ENCODE measurements around the gene PTPN21. TPM values are rescaled to one million over a fixed set of nuclear protein-coding genes. Genes with fewer than 3 reads are reported as not detected.

The PTPN21 gene
- total RNA-seq, 6 experiments from 2014 or later = 6.0 to 12.2 (median 10.3) TPM

GRCh38 chr14:88568196-88568595 lies 13.4 kb upstream of the PTPN21 start:
- TF ChIP-seq POLR2A (IDR thresholded peaks at IDR 0.05) (no peak), CTCF (IDR thresholded peaks at IDR 0.05) (no peak)

GRCh38 chr14:88565427-88565826 lies 10.6 kb upstream of the PTPN21 start:
- no peak for TF ChIP-seq POLR2A (IDR thresholded peaks at IDR 0.05)
- no peak for TF ChIP-seq CTCF (IDR thresholded peaks at IDR 0.05)
- WGBS (ENCODE audit: insufficient coverage, low coverage, low lambda C conversion rate, missing lambda C conversion rate) = 56% methylated on average over 5 of the region's 5 CpGs
- H3K4me1 ChIP-seq = peaks cover 0 to 20% (median 8%) of the 10 kb centered on the region in 4 donors
- DNase-seq (no peak), ATAC-seq (peak in 3 of 4 donors; percentile 6 to 22 (median 8))
- no peaks in the 10 kb centered on the region for H3K9me3 ChIP-seq
- H3K4me3 ChIP-seq = no peak overlapping the region
- H3K27ac ChIP-seq = peak overlapping the region in 2 of 3 donors; percentile 18 to 94
- intact Hi-C loops (cut with DNase I) = no loop called here
- peaks cover 7 to 36% (median 18%) of the 10 kb centered on the region in 4 donors for H3K36me3 ChIP-seq
- no peaks in the 10 kb centered on the region for H3K27me3 ChIP-seq

More at GRCh38 chr14:88568196-88568595, 13.4 kb upstream of the PTPN21 start:
- Histone ChIP-seq H3K4me1 (peaks cover 0 to 20% (median 6%) of the 10 kb centered on the region in 4 donors), H3K36me3 (peaks cover 10 to 64% (median 33%) of the 10 kb centered on the region in 4 donors), H3K9me3 (no peaks in the 10 kb centered on the region), H3K4me3 (no peak overlapping the region), H3K27ac (no peak overlapping the region), H3K27me3 (no peaks in the 10 kb centered on the region)
- DNase-seq = no peak
- WGBS (ENCODE audit: insufficient coverage, low coverage, low lambda C conversion rate, missing lambda C conversion rate) = 55% methylated on average over 3 of the region's 3 CpGs
- intact Hi-C loops (cut with DNase I) = no loop called here
- no peak for ATAC-seq

DNA sequence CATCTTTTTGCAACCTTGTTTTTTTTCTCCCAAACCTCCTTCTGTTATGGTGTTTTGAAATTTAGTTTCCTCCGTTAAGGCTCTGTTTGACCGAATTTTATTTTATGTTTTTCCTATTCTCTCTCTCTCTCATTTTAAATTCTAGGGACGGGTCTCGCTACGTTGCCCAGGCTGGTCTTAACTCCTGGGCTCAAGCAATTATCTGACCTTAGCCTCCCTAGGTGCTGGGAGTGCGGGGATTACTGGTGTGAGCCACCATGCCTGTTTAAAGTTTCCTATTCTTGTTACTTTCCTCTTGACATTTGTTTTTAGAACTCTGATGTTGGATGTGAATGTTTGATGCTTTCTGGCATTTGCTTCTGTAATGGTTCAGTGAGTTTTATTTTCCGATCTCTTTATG lies 9.0 kb upstream of the PTPN21 start:
- peaks cover 0 to 20% (median 8%) of the 10 kb centered on the region in 4 donors for H3K4me1 ChIP-seq
- ATAC-seq = no peak
- no peaks in the 10 kb centered on the region for H3K9me3 ChIP-seq
- no peak for DNase-seq
- H3K27ac ChIP-seq = peak overlapping the region in 2 of 3 donors; percentile 88 to 94
- peak overlapping the region; percentile 85 to 96 (median 89) for H3K4me3 ChIP-seq
- TF ChIP-seq POLR2A (IDR thresholded peaks at IDR 0.05) = no peak
- no peak for TF ChIP-seq CTCF (IDR thresholded peaks at IDR 0.05)
- WGBS (ENCODE audit: insufficient coverage, low coverage, low lambda C conversion rate, missing lambda C conversion rate) = 16% methylated on average over 7 of the region's 7 CpGs
- no peaks in the 10 kb centered on the region for H3K27me3 ChIP-seq
- intact Hi-C loops (cut with DNase I) = no loop called here
- H3K36me3 ChIP-seq = peaks cover 4 to 20% (median 10%) of the 10 kb centered on the region in 4 donors

DNA sequence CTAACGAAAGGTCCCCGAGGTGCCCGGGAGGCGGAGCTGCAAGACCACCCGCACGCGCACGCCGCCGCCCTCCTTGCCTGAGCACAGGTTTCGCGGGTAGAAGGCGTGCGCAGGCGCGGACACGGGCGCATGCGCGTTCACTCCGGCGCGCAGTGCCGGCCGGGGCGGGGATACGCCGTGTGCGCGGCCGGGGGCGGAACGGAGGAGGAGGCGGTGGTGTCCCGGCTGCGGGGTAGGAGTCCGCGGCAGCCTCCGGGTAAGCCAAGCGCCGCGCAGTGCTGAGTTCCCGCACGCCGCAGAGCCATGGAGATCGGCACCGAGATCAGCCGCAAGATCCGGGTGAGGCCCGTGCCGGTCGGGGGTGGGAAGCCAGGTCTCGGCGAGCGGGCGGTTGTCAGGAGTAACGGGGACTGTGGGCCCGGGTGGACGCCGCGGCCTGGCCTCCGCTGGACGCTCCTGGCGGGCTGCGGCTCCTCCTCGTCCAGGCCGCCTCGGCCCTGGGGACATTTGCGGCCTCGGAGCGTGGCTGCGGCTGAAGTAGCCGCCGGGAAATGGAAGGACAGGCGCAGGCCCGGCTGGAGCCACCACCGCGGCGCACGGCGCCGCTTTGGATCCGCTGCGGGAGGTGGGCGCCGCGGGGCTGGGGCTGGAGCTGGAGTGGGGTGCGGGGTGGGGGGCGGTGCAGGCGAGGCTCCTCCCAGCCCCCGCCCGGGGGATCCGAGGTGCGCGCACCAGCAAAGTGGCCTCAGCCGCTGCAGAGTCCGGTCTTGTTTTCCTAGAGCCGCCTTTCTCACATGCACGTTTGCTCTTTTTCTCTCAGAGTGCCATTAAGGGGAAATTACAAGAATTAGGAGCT lies 8.3 kb upstream of the PTPN21 start, which contains the start of gene ZC3H14:
ZC3H14 (plus strand) TSS at position 207 of the 856 bp plus-strand sequence; CDS start at position 304, 97 bp downstream.
- TF ChIP-seq CTCF (IDR thresholded peaks at IDR 0.05) = no peak
- TF ChIP-seq POLR2A (IDR thresholded peaks at IDR 0.05) = peak; percentile 93
- H3K9me3 ChIP-seq = no peaks in the 10 kb centered on the region
- intact Hi-C loops (cut with DNase I) = no loop called here
- H3K4me3 ChIP-seq = peak within 1 kb of the TSS; percentile 85 to 96 (median 89)
- peak; percentile 91 to 97 (median 92) for ATAC-seq
- 0% methylated on average over 24 of the region's 99 CpGs for WGBS (ENCODE audit: insufficient coverage, low coverage, low lambda C conversion rate, missing lambda C conversion rate)
- H3K27ac ChIP-seq = peak within 1 kb of the TSS; percentile 88 to 94 (median 88)
- DNase-seq = peak; percentile 89 to 91 (median 89)
- H3K4me1 ChIP-seq = peaks cover 0 to 20% (median 8%) of the 10 kb centered on the region in 4 donors
- H3K27me3 ChIP-seq = no peaks in the 10 kb centered on the region
- peaks cover 0 to 12% (median 4%) of the 10 kb centered on the region in 4 donors for H3K36me3 ChIP-seq

Measured in right lobe of liver (tissue), 6 donors.